Neural cell (in vitro differentiated cells): Measurements from ENCODE around the gene MPPED1.

Experiments
- CTCF ChIP-seq: fragments of 450-650 bp; IDR thresholded peaks from 2 replicates; pipeline ENCODE4 v1.5.1; 2014; ENCODE audit warnings: antibody characterized with exemption, mild to moderate bottlenecking, moderate library complexity; ENCODE audit not compliant: poor library complexity, severe bottlenecking
- EP300 ChIP-seq: fragments of 450-650 bp; conservative IDR thresholded peaks from 2 replicates; pipeline ENCODE4 v1.6.1; 2014; ENCODE audit warnings: antibody characterized with exemption, mild to moderate bottlenecking, moderate library complexity; ENCODE audit not compliant: poor library complexity, severe bottlenecking
- EZH2 ChIP-seq: fragments of 200-600, 300-800 bp; shearing (Covaris generic), sonication (generic); IDR thresholded peaks from 2 replicates; pipeline ENCODE4 v1.6.1; 2014; ENCODE audit warnings: antibody characterized with exemption, low read length, borderline replicate concordance, mild to moderate bottlenecking; ENCODE audit not compliant: insufficient read depth, poor library complexity, severe bottlenecking
- POLR2AphosphoS5 ChIP-seq: IDR thresholded peaks from 2 replicates; pipeline ENCODE4 v1.6.1; 2012
- RAD21 ChIP-seq: fragments of 450-650 bp; conservative IDR thresholded peaks from 2 replicates; pipeline ENCODE4 v1.6.1; 2014; ENCODE audit warnings: antibody characterized with exemption, mild to moderate bottlenecking, moderate library complexity
- REST ChIP-seq: IDR thresholded peaks from 2 replicates; pipeline ENCODE4 v1.6.1; 2012; ENCODE audit warnings: borderline replicate concordance
- SMC3 ChIP-seq: fragments of 450-650 bp; conservative IDR thresholded peaks from 2 replicates; pipeline ENCODE4 v1.6.1; 2014; ENCODE audit warnings: antibody characterized with exemption, mild to moderate bottlenecking, moderate library complexity; ENCODE audit not compliant: poor library complexity

GRCh38 chr22:43404673-43405385 lies 7.0 kb upstream of the MPPED1 start:
- TF ChIP-seq CTCF: no peak
- no peak for TF ChIP-seq REST
- TF ChIP-seq EZH2: no peak
- TF ChIP-seq POLR2AphosphoS5: no peak
- TF ChIP-seq RAD21: no peak
- no peak for TF ChIP-seq EP300
- TF ChIP-seq SMC3: no peak
